ENCODE measurements around the gene ILKAP. TPM values are rescaled to one million over a fixed set of nuclear protein-coding genes. Genes with fewer than 3 reads are reported as not detected.

Gene ILKAP
- total and polyA plus RNA-seq, 2 donors (not counting 1 experiment from before 2014, with no cell fraction given) = 82.5 to 98.6 TPM

- Histone ChIP-seq H3K4me1 (ENCODE audit: control insufficient read depth in 2 of 2, insufficient read depth in 2 of 2, low read length in 2 of 2) (no peaks in the 10 kb centered on the region), H3K79me2 (ENCODE audit: control insufficient read depth, insufficient read depth, low read length) (no peaks in the 10 kb centered on the region), H4K20me1 (ENCODE audit: control insufficient read depth, insufficient read depth, low read length, poor library complexity, severe bottlenecking) (peaks cover 12% of the 10 kb centered on the region), H3K36me3 (replicated peaks in 1 of 2; ENCODE audit: control extremely low read depth in 1 of 2, control insufficient read depth in 1 of 2, extremely low read depth in 1 of 2, insufficient read depth in 2 of 2, low read length in 1 of 2) (peaks cover 7 to 46% of the 10 kb centered on the region in 2 experiments), H3K4me2 (replicated peaks; ENCODE audit: low read depth, low read length, poor library complexity, severe bottlenecking) (no peak overlapping the region), H3K9me3 (ENCODE audit: control extremely low read depth in 1 of 3, control insufficient read depth in 2 of 3, insufficient read depth in 1 of 3, low read length in 2 of 3) (no peaks in the 10 kb centered on the region), H2AFZ (ENCODE audit: insufficient read depth, low read depth, low read length, poor library complexity, severe bottlenecking) (no peak overlapping the region), H3K9ac (ENCODE audit: low read length) (no peak overlapping the region), H3K4me3 (ENCODE audit: control extremely low read depth in 1 of 5, extremely low read depth in 1 of 5, insufficient read depth in 1 of 5, low read depth in 2 of 5, low read length in 4 of 5) (no peak overlapping the region), H3K27me3 (replicated peaks in 1 of 4; ENCODE audit: control extremely low read depth in 1 of 4, control insufficient read depth in 3 of 4, insufficient read depth in 4 of 4, low read length in 3 of 4) (peaks cover 0 to 7% (median 0%) of the 10 kb centered on the region in 4 experiments), H3K27ac (ENCODE audit: low read length in 2 of 2) (no peak overlapping the region)
- Mint-ChIP-seq H3K27me3 (peaks cover 6% of the 10 kb centered on the region), H3K4me3 (no peak overlapping the region), H3K27ac (no peak overlapping the region), H3K9me3 (ENCODE audit: insufficient read depth) (no peaks in the 10 kb centered on the region), H3K4me1 (no peaks in the 10 kb centered on the region)
- ChIA-PET POLR2A (no interaction called here), CTCF (interaction anchor here (1.0 kb wide), 1 partner anchor 9 kb away, joined by 3 read pairs; no protein-coding TSS in a partner anchor)
- no peak for DNase-seq
- intact Hi-C loops (cut with micrococcal nuclease) = no loop called here
- TF ChIP-seq EZH2 (IDR thresholded peaks at IDR 0.05; ENCODE audit: borderline replicate concordance, insufficient read depth, low read depth, low read length, poor library complexity, severe bottlenecking) (no peak), CTCF (IDR thresholded peaks at IDR 0.05) (no peak)
- 94% methylated on average over 2 of the region's 6 CpGs for WGBS (ENCODE audit: insufficient coverage)
- ATAC-seq (ENCODE audit: low read depth) = no peak
These were observed 34.3 kb downstream of the ILKAP start for GRCh38 chr2:238169048-238169707.

DNA sequence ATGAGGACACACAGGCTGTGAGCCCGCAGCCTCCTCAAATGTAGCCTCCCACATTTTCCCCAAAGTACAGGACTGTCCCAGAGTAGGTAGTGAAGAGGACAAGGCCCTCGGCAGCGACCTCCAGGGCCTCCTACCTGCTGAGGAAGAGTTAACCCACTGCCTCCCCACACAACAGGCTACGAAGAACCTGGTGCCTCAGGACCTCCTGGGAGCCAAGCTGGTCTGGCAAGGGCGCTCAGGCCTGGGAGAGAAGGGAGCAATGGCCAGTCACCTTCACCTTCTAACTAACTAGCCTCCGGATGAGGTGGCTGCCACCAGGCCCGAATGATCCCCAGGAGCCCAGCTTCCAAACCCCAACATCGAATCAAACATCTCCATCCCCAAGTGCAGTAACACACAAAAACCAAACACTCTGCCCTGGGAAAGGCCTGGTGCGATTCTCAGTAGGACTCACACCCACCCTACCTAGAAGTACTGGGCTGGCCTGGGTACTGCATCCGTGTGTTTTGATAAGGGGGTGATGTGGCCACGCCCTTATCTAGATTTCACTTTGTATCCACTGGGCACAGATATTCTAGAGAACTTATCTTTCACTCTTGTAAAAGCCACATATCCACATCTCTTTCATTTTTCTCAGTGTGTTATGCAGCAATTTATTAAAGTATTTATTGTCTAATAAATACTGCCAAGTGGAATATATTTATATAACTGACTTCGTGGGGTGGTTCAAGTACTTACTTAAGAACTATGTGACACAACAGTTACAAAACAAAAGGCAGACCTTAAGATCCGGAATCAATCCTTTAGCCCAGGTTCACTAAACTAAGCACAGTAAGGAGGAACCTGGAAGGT, 35.1 kb downstream of the ILKAP start:
- Histone ChIP-seq H3K4me1 (ENCODE audit: control insufficient read depth in 2 of 2, insufficient read depth in 2 of 2, low read length in 2 of 2) (no peaks in the 10 kb centered on the region), H2AFZ (ENCODE audit: insufficient read depth, low read depth, low read length, poor library complexity, severe bottlenecking) (no peak overlapping the region), H3K79me2 (ENCODE audit: control insufficient read depth, insufficient read depth, low read length) (no peaks in the 10 kb centered on the region), H3K36me3 (replicated peaks in 1 of 2; ENCODE audit: control extremely low read depth in 1 of 2, control insufficient read depth in 1 of 2, extremely low read depth in 1 of 2, insufficient read depth in 2 of 2, low read length in 1 of 2) (peaks cover 7 to 39% of the 10 kb centered on the region in 2 experiments), H3K4me3 (ENCODE audit: control extremely low read depth in 1 of 5, extremely low read depth in 1 of 5, insufficient read depth in 1 of 5, low read depth in 2 of 5, low read length in 4 of 5) (no peak overlapping the region), H3K9me3 (ENCODE audit: control extremely low read depth in 1 of 3, control insufficient read depth in 2 of 3, insufficient read depth in 1 of 3, low read length in 2 of 3) (no peaks in the 10 kb centered on the region), H3K27ac (ENCODE audit: low read length in 2 of 2) (no peak overlapping the region), H3K9ac (ENCODE audit: low read length) (no peak overlapping the region), H4K20me1 (ENCODE audit: control insufficient read depth, insufficient read depth, low read length, poor library complexity, severe bottlenecking) (peaks cover 6% of the 10 kb centered on the region), H3K27me3 (replicated peaks in 1 of 4; ENCODE audit: control extremely low read depth in 1 of 4, control insufficient read depth in 3 of 4, insufficient read depth in 4 of 4, low read length in 3 of 4) (peaks cover 0 to 7% (median 0%) of the 10 kb centered on the region in 4 experiments), H3K4me2 (replicated peaks; ENCODE audit: low read depth, low read length, poor library complexity, severe bottlenecking) (no peak overlapping the region)
- no peaks in the 10 kb centered on the region for H3K9me3 Mint-ChIP-seq (ENCODE audit: insufficient read depth)
- no peak overlapping the region for H3K27ac Mint-ChIP-seq
- no peak for DNase-seq
- no peaks in the 10 kb centered on the region for H3K4me1 Mint-ChIP-seq
- H3K4me3 Mint-ChIP-seq = no peak overlapping the region
- 100% methylated on average over 4 of the region's 13 CpGs for WGBS (ENCODE audit: insufficient coverage)
- ATAC-seq (ENCODE audit: low read depth) = no peak
- ChIA-PET CTCF (no interaction called here), POLR2A (no interaction called here)
- TF ChIP-seq CTCF (IDR thresholded peaks at IDR 0.05) = no peak
- TF ChIP-seq EZH2 (IDR thresholded peaks at IDR 0.05; ENCODE audit: borderline replicate concordance, insufficient read depth, low read depth, low read length, poor library complexity, severe bottlenecking) = no peak
- peaks cover 6% of the 10 kb centered on the region for H3K27me3 Mint-ChIP-seq
- intact Hi-C loops (cut with micrococcal nuclease) = no loop called here
